Heart left ventricle (tissue), 13 donors: ENCODE measurements around the gene PKNOX2.

Source experiments
- POLR2A ChIP-seq, 2 donors: fragments of 450-650 bp; IDR thresholded peaks; one replicate each; pipeline ENCODE4 v1.6.1; 2017; ENCODE audit warnings: antibody characterized with exemption in 2 of 2, mild to moderate bottlenecking in 2 of 2, moderate library complexity in 2 of 2
- TF ChIP-seq, protein P1 (sequence below), 12 donors: fragments of 200-600 bp; sonication (generic) in 4 of 12; IDR thresholded peaks; one replicate each; pipeline versions ENCODE4 v1.5.0 to v1.8.0; 2018 to 2022; ENCODE audit warnings: antibody characterized with exemption in 12 of 12, mild to moderate bottlenecking in 5 of 12
- donor health status: ischemic (EF 13 %, LVEDD 7.1; RV severe dilation, severe dysfunction).
- donor health status: DM: no; HTN: yes; CAD: no.
- donor health status: DM: no; HTN: no; CAD: no.
- donor health status: ischemic (EF 25% LVEDD 6.9; RV normal size, moderate dysfunction).
- donor health status: ischemic (EF 25% LVEDD 5.7; RV mildly dilated, moderate dysfunction).
- donor health status: ischemic (EF 35%, LVEDD 5.7; RV mildly dilated, moderate dysfunction).
- donor health status: nonischemic (EF 11% LVEDD 7.7; RV severe dilation, severe dysfunction).
- donor health status: DM: yes; HTN: yes; CAD: no.
- donor health status: PGD.
- donor health status: ischemic (EF 29% LVEDD 5.4; RV normal size, mild dysfunction).
- donor health status: nonischemic (EF 23%, LVEDD 6.1; RV moderate dilation, normal function).

DNA sequence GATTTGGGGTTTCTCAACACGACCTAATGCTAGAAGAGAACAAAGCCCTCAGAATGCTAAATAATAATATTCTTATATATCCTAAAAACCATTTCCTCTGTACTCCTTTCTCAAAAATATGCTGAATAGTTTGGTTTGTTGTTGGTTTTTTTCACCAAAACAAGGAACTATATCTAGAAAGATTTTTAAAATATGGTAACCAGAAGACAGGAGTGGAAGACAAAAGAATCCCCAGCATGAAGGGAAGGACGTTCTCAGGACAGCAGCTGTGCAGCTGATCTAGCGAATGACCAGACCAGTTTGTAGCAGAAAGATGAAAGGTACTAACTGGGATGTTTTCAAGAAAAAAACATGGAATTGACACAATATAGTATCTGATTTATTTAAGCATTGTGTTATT lies 312.2 kb downstream of the PKNOX2 start:
- TF ChIP-seq, protein P1, sequence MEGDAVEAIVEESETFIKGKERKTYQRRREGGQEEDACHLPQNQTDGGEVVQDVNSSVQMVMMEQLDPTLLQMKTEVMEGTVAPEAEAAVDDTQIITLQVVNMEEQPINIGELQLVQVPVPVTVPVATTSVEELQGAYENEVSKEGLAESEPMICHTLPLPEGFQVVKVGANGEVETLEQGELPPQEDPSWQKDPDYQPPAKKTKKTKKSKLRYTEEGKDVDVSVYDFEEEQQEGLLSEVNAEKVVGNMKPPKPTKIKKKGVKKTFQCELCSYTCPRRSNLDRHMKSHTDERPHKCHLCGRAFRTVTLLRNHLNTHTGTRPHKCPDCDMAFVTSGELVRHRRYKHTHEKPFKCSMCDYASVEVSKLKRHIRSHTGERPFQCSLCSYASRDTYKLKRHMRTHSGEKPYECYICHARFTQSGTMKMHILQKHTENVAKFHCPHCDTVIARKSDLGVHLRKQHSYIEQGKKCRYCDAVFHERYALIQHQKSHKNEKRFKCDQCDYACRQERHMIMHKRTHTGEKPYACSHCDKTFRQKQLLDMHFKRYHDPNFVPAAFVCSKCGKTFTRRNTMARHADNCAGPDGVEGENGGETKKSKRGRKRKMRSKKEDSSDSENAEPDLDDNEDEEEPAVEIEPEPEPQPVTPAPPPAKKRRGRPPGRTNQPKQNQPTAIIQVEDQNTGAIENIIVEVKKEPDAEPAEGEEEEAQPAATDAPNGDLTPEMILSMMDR (IDR thresholded peaks at IDR 0.05), result no peak
- no peak for TF ChIP-seq POLR2A (IDR thresholded peaks at IDR 0.05)
